T47D (cell line): ENCODE measurements around the gene UMODL1.

ENCODE experiments used
- DNase-seq, 2 experiments: peaks; one replicate each; pipeline versions ENCODE4 v3.0.0 to v3.0.0-alpha.2; 2011 to 2012; ENCODE audit warnings: low read depth in 1 of 2, low spot score in 1 of 2
- JUND ChIP-seq: IDR thresholded peaks from 2 replicates; pipeline ENCODE4 v1.6.1; 2012; ENCODE audit warnings: low read depth
- in situ Hi-C: cut with HindIII; loops from 2 replicates; pipeline ENCODE4 v1.10.0; 2016; ENCODE audit warnings: low sequenced_read_pairs, low pct_unique_long_range_greater_than_20kb

Gene UMODL1

DNA sequence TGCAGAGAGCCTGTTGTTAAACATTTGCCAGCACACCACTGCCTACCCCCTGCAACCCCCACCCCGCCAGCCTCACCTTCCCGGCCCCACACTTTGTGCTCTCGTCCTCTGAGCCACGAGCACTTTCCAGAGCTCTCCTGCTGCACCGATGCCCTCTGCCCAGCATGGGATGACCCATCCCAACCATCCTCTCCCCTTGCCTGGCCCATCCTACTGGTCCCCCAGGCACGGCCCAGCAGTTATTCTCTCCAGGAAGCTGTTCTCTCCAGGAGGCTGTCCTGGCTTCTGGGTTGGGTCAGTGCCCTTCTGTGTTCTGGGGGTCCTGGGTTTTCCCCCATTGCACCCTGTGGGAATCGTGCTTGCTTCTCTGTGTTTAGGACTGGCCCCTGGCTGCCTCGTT is 87.7 kb downstream of the UMODL1 start:
- DNase-seq = no peak
- TF ChIP-seq JUND = no peak
- in situ Hi-C loops = no loop called here

DNA sequence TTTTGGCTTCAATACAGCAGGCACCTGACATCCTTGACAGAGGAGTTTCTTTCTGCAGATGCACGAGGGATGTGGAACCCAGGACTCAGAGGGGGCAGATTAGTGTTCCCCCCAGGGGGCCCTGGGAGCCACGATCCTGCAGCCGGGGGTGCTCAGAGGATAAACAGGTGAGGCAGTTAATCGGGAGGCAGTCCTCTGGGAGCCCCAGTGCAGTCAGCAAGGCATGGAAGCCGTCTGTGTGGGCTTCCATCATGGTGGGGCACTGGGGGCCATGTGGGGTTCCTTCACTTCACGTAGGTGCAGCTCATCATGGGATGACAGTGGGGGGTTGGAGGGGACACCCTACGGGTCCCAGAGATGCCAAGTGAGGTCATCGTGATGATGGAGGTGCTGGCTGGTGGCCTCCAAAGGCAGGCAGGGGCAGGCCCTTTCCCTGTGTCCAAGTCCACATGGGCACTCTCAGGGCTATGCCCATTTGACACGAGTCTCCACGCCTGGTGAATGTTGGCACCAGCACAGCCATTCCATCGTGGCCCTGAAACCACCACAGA is 88.5 kb downstream of the UMODL1 start:
- TF ChIP-seq JUND = no peak
- in situ Hi-C loops = no loop called here
- DNase-seq = no peak

DNA sequence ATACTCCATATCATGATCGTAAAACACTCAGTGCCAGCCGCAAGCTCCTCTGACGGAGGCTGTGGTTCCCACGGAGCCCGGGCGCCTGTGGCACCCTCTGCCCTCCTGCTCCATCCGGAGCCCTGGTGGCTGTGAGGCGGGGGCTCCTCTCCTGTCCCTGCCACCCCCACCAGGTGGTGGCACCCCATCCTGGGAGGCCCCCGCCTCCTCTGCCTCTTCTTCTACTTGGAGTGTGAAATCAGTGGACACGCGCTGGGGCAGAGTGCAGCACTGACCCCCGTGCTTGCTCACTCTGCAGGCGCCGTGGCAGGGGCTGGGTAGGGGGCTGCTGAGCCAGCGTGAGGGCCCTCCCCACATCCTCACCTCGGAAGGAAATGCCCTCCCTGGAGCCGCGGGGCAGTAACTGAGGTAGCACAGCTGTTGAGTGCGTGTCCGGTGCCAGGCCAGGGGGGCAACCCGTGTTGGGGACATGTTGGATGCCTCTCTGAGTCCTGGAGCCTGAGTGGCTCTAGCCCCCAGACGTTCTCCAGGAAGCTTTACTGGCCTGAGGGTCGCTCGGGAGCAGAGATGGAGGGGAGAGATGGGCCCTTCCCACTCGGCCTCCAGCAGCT is 89.1 kb downstream of the UMODL1 start:
- DNase-seq = no peak
- no peak for TF ChIP-seq JUND
- in situ Hi-C loops = no loop called here

DNA sequence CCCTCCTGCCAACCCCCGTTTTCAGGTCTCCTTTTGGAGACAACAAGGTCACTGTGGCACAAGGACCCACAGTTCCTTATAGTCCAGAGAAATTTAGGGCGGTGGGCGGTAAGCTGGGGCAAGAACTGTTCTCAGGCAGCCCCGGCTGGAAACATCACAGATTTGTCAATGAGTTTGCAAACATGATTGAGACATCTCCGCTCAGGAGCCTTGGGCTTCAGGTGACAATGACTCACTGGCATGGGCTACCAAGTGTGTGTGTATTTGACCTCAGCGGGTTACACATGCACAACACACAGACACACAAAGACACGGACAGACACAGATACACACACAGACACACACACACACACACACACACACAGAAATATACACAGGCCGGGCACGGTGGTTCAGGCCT is 89.6 kb downstream of the UMODL1 start:
- in situ Hi-C loops = no loop called here
- TF ChIP-seq JUND = no peak
- DNase-seq = no peak

DNA sequence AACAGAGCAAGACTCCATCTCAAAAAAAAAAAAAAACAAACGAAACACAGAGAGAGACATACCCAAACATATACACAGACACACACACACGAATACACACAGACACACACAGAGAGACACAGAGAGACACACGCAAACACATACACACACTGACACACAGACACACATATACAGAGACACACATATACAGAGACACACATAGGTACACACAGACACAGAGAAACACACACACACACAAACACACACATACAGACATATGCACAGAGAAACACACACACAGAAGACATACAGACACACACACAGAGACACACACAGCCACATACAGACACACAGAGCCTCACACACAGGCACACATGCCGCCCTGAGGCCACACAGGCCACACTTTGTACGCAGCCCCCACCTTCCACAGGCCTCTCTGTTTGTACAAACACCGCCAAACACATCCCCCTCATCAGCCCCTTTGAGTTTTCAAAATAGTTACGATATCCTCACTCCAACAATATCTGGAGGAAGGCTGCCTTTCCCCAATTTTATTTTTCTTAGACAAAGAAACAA is 90.4 kb downstream of the UMODL1 start:
- in situ Hi-C loops = no loop called here
- no peak for DNase-seq
- TF ChIP-seq JUND = no peak

DNA sequence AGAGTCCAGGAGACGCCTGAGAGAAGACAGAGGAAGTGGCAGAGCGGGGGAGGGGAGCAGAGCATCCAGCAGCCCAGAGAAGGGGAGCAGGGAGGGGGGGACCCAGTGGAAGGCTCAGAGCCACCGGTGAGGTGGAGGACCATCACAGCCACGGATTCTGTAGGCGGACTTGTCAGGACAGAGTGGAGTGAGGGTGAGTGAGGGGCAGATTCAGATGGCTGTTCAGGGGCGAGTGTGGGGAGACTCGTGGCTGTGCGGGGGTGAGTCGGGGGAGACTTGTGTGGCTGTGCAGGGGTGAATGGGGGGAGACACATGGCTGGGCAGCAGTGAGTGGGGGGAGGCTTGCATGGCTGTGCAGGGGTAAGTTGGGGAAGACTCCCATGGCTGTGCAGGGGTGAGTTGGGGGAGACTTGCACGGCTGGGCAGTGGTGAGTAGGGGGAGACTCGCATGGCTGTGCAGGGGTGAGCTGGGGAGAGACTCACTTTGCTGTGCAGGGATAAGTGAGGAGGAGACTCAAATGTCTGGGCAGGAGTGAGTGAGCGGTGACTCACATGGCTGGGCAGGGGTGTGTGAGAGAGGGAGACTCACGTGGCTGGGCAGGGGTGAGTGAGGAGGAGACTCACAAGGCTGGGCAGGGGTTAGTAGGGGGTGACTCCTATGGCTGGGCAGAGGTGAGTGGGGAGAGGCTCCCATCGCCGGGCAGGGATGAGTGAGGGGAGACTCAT is 91.0 kb downstream of the UMODL1 start:
- no peak for DNase-seq
- no peak for TF ChIP-seq JUND
- in situ Hi-C loops = no loop called here

DNA sequence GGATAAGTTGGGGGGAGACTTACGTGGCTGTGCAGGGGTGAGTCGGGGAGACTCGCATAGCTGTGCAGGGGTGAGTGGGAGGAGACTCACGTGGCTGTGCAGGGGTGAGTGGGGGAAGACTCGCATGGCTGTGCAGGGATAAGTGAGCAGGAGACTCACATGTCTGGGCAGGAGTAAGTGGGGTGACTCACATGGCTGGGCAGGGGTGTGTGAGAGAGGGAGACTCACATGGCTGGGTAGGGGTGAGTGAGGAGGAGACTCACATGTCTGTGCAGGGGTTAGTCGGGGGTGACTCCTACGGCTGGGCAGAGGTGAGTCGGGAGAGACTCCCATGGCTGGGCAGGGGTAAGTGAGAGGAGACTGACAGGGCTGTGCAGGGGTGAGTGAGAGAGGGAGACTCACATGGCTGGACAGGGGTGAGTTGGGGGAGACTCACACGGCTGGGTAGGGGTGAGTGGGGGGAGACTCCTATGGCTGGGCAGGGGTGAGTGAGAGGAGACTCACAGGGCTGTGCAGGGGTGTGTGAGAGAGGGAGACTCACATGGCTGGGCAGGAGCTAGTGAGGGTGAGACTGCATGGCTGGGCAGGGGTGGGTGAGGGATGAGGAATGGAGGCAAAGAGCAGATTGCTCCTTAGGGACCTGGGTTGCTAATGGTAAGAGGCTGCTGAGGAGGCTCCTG is 91.9 kb downstream of the UMODL1 start:
- no peak for TF ChIP-seq JUND
- no peak for DNase-seq
- in situ Hi-C loops = no loop called here

DNA sequence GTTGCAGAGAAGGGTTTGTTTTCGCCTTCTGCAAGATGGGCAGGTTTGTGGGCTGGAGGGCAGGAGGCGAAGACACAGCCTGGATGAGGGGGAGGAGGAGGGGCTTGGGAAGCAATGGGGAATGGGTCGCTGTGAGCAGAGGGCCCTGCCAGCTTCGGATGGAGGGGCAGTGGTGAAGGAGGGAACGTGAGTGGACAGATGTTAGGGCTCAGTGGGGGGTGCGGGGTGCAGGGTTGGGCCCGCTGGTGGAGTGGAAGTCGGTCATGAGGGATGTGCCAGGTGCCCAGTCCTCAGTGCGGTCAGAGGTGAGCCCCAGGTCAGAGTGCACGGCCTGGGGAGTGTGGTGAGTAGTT is 92.4 kb downstream of the UMODL1 start:
- in situ Hi-C loops = no loop called here
- DNase-seq = no peak
- TF ChIP-seq JUND = no peak

DNA sequence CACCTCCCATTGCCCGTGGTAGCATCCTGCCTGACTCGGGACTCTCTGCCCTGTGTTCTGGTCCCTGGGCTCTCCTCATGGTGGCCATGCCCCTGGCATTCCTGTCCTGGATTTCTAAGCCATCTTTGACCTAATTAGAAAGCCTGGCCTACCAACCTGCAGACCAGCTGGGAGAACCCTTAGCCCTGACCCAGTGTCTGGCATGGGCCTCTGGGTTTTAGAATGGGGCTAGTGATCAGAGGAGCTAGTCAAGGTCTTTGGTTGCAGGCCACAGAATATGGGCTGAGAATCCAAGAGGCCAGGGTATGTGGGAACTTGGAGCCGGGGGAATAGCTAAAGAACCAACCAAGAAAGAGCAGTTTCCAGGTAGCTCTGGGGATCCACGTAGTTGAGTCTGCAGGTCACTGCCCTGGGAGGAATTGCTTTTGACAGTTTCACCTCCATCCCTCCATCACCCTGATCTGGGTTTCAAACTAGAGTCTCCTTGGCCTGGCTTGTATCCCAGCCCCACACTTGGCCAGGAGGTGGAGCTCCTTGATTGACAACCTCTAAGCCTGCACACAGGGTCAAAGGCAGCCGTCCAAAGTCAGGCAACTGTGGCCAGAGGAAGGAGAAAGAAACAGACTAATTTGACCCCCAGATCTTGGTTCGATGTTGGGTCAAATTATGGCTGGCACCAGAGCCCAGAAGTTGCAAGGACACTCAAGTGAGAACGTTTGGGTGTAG is 93.1 kb downstream of the UMODL1 start:
- no peak for TF ChIP-seq JUND
- in situ Hi-C loops = no loop called here
- DNase-seq = peak; percentile 56 to 67

DNA sequence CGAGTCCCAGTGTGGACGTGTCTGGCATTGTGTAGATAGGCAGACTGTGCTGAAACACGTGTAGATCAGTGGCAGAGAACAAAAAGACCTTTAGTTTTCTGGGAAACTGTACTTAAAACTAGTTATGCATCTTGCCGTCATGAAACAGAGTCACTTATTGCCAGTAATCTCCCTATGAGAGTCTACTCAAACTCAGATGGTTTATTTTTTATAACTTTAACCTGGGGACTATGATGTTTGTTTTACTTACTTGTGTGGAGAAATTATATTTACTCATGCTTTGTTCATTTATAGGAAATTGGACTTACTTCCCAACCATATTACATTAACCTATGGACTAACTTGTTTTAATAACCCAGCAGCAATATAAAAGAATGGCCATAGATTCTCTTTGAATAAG is 93.7 kb downstream of the UMODL1 start:
- in situ Hi-C loops = no loop called here
- no peak for TF ChIP-seq JUND
- DNase-seq = no peak

DNA sequence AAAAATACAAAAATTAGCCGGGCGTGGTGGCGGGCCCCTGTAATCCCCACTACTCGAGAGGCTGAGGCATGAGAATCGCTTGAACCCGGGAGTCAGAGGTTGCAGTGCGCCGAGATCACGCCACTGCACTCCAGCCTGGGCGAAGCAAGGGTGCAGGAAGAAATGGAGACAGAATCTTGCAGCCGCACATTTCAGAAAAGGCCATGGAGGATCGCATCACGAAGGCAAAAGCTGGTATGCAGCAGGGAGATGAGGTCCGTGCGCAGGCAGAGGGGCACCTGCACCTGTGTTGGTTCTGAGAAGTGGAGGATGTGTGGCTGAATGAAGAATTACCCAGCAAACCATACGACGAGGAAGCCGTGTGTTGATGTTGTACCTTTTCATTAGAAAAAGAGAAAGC is 94.8 kb downstream of the UMODL1 start:
- no peak for DNase-seq
- in situ Hi-C loops = no loop called here
- no peak for TF ChIP-seq JUND

DNA sequence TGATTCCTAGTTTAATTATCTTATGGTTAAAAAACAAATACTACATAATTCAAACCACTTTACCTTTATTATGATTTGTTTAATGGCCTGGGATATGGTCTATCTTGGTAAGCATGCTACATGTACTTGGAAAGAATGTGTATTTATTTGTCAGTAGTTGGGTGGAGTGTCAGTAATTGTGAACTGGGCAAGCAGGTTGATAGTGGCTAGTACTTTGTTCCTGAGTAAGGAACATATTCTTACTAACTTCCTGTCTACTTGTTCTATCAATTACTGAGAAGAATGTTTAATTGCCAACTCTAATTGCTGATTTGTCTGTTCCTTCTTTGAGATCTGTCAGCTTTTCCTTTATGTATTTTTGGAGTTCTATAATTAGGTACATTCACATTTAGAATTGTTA is 98.6 kb downstream of the UMODL1 start:
- in situ Hi-C loops = no loop called here
- DNase-seq = no peak
- no peak for TF ChIP-seq JUND
